HG03064 (cell line): ENCODE data around the gene CPE.

Source experiments
- ATAC-seq: cut with Tn5 transposase; IDR thresholded peaks from one replicate; pipeline ENCODE4 v1.9.1; 2021; ENCODE audit warnings: low read depth; ENCODE audit not compliant: unreplicated experiment

CPE gene

DNA sequence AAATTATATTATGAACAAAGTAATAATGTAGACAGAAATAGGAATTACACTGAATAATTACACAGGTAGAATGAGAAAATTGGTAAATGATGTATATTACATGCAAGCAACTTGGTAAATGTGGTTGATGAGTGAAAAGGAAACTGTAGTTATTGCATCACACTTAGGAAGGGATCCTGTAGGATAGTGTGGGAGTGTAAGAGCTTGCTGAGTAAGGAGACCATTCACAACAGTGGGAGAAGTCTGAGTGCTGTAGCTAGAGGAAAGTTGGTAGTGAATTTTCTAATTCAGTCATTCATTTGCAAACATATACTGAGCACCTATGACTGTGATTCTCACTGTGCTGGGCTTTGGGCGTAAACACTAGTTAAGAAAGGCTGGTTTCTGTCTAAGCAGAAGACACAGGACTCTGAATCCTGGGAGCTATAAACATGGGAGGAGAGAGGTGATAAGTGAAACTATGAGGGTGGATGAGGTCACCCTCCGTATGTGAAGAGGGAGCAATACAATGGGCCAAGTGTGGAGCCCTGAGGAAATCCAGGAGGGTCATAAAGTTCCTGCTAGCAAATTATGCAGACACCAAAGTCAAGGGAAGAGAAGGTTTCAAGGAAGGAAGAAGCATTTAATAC lies 14.2 kb upstream of the CPE start:
- ATAC-seq = no peak

DNA sequence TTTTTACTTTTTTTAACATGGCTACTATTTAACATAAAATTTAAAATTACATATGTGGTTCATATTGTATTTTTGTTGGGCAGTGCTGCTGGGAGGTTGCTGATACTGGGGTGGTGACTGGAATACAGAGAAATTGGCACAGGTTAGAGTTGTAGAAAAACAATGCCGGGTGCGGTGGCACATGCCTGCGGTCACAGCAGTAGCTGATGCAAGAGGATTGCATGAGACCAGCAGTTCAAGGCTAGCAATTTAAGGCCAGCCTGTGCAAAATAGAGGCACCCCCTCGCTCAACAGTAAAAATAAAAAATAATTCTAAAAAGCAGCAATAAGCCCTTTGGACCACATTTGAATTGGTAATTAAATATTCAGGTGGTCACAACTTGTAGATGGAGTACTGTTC lies 11.8 kb upstream of the CPE start:
- no peak for ATAC-seq

DNA sequence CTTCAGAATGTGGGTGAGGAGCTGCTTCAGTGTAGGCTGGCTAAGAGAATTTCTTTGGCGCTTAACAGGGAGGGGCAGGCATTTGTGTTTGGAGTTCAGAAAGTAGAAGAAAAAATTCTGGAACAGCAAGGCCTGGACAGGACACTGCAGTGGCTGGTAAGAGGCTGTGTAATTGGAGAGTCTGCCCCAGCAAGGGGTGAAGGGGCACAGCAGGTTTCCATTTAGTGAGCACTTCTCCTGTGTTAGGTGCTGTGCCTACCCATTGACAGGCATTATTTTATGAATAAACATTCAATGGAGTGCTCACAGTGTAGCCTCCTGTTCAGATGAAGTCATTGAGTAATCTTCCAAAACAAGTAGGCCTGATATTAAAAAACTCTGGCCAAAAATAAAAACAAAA lies 10.7 kb upstream of the CPE start:
- ATAC-seq = no peak

DNA sequence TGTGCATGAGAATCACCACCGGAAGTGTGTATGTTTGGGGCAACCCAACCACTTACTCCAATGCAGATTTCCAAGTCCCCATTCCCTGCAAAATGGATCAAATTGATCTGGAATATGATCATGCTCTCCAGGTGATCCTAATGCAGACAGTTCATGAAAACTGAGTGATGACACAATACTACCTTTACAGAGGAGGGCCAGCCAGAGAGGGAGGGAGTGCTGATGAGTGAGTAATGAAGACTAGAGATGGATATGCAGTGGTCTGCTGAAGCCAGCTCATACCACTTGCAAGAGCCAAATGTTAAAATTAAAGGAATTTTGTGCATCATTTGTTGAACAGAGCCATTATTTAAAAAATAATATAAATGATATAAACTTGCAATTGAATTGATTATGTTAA lies 10.2 kb upstream of the CPE start:
- ATAC-seq = no peak

GRCh38 chr4:165369522-165369921 lies 9.3 kb upstream of the CPE start:
- no peak for ATAC-seq

DNA sequence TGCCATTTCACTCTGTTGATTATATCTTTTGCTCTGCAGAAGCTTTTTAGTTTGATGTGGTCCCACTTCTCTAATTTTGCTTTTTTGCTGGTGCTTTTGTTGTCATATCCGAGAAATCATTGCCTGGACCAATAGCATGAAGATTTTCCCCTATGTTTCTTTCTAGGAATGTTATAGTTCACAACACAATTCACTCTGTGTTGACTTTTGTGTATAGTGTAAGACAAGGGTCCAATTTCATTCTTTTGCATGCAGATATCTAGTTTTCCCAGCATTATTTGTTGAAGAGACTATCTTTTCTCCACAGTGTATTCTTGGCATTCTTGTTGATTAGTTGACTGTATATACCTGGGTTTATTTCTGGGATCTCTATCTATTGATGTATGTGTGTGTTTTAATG lies 8.3 kb upstream of the CPE start:
- no peak for ATAC-seq

- no peak for ATAC-seq
Observed at GRCh38 chr4:165375465-165375864, 3.3 kb upstream of the CPE start.

- no peak for ATAC-seq
Observed at GRCh38 chr4:165378398-165378744, 437 bp upstream of the CPE start.

DNA sequence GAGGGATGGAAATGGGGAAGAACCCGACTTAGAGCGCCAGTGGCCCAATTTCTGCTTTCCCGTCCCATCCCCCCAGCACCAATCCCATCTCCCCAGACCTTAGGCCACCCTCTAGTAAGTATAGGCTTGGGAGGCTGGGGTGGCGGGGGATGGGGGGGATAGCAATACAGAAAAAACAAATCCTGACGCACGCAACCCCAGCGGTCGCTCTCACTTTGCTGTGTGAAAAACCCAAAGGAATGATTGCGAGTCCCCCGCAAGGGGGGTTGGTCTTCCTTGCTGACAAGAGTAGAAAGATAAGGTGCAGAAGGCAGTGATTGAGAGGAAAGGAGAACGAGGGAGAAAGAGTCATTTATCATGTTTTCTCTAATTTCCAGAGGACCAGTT lies 863 bp downstream of the CPE start:
- ATAC-seq = no peak

DNA sequence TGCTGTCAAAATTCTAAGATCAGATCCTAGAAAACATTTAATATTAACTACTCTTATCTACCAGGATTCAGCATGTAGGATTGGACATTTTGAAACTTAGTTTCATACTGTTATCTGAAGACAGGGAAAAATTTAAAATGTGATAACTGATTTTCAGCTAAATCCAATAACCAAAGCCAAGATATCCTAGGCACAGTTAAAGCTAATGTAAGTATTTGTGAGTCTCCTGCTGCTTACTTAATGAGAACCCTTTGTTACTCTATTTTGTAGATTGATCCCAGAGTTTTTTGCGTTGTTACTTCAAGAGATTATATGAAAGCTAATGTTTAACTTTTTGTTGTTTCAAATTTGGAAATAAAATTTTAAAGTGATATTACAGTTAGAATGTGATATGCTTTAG lies 2.0 kb downstream of the CPE start:
- no peak for ATAC-seq

GRCh38 chr4:165381821-165382373 lies 3.1 kb downstream of the CPE start:
- no peak for ATAC-seq

GRCh38 chr4:165382640-165383039 lies 3.8 kb downstream of the CPE start:
- no peak for ATAC-seq

DNA sequence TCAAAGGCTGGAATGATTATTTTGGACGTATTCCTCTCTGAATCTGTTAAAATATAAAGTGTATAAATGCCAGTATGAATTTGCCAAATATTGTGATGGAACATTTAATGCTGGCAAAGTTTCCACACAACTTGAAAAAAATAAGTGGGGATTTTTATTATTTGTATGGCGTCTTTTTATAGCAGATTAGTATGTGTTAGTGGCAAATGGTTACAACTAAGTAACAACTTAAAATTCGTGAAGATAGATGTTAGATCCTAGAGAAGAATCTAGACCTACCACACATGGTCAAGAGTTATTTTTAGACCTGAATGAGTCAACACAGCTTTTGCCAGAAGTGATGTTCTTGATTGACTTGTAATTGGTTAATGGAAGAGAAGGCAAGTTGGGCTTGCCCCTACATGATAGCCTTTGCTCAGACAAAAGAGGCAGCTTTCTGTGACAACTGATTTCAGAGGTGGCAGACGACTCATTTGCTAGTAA lies 4.8 kb downstream of the CPE start:
- no peak for ATAC-seq

DNA sequence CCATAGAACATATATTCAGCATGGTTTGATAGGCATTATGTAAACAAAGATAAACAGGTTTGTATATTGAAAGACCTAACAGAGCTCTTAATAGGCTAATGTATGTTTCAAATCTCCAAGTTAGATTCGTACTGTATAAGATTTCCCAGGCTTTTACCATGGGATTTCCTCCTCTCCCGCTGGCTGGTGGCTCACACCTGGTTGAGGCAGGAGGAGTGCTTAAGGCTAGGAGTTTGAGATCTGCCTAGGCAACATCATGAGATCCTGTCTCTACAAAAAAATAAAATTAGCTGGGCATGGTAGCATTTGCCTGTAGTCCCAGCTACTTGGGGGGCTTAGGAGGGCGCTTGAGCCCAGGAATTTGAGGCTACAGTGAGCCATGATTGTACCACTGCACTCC lies 5.4 kb downstream of the CPE start:
- no peak for ATAC-seq

GRCh38 chr4:165384598-165384997 lies 5.8 kb downstream of the CPE start:
- no peak for ATAC-seq

GRCh38 chr4:165385126-165385525 lies 6.3 kb downstream of the CPE start:
- no peak for ATAC-seq

DNA sequence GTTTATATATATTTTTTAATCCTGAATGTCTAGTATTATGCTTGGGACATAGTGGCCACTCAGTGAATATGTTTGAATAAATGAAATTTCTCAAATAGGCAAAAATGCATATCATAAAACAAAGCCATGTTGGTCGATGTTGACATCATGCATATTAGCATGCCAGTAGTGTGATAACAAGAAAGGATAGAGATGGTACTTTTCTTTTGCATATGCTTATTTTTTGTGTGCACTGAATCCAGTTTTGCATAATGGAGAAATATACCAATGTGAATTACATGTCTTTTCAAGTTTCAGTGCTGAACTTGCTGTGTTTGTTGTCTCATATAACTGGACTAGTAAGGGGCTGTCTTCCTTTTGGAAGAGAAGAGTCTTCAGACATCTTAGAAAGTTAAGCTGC lies 7.5 kb downstream of the CPE start:
- ATAC-seq = no peak

DNA sequence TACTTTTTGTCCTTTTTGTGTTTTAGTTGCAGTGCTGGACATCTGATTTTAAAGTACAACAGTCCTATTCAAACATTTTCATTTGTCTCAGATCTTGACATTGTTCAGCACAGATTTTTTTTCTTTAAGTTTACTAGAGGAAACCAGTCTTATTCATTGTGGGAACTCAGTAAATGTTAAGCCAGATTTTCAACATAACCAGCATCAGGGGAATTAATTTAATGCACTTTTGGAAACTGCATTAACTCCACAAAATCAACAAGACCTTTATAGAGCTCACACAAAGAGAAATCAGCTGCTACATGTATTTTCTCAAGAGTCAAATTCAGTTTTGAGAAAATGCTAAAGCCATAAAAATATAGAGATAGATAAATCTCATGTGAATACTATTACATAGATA lies 9.9 kb downstream of the CPE start:
- ATAC-seq = no peak

DNA sequence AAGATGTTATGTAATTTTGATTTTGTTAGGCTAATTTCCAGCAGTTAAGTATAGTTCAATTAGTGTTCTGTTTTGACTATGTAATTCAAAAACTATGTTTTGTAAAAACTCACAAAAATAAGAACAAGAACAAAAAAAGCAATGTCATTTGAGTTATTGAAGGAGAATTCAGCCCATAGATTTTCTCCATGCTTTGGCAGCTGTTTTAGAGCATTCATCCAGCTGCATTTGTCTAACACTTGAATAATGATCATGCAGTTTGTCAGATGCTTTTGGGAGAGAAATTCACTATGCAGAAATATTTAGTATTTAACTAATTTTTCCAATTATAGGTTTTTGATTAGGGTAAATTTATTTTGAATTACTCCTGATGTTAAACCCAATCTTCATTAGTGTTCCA lies 14.2 kb downstream of the CPE start:
- no peak for ATAC-seq

DNA sequence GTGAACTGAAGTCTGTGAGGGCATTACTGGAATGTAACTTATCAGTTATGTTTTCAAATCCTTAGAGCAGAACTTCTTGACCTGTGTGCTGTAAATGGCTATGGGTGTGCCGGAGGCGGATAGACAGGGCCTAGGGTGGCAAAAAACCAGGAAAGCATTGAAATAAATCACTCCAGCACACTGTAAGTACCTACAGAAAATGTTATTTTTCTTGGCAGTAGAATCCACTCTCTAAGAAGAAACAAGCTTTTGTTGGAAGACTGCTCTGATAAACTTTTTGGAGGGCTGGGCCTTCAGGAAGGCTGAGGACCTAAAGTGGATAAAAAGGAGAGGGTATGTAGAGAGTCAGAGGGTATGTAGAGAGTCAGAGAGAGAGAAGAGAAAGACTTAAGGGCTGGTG lies 14.9 kb downstream of the CPE start:
- no peak for ATAC-seq

GRCh38 chr4:165394275-165394674 lies 15.5 kb downstream of the CPE start:
- ATAC-seq = no peak

GRCh38 chr4:165398570-165398969 lies 19.8 kb downstream of the CPE start:
- no peak for ATAC-seq

- no peak for ATAC-seq
Observed at GRCh38 chr4:165402375-165402774, 23.6 kb downstream of the CPE start.
